Skin of body (tissue), 3 donors: ENCODE data around the gene ADAMTSL3. TPM values are rescaled to one million over a fixed set of nuclear protein-coding genes. Genes with fewer than 3 reads are reported as not detected.
"Not testable (repeated sequence)": the region's sequence is repeated elsewhere in the genome, so short reads cannot be mapped to it uniquely, and the experiment has no call there.

Experiments
- DNase-seq: peaks from one replicate; lab custom pipeline; 2025; lab: John Stamatoyannopoulos, UW
- small RNA-seq: library from RNA; depleted of rRNA; stranded (forward); fragments of <200 nt; gene quantifications from one replicate; pipeline ENCODE3, GENCODE V24; 2014; ENCODE audit warnings: low replicate concordance
- total RNA-seq: library from RNA; depleted of rRNA; stranded (reverse); fragments of >200 nt; gene quantifications from one replicate; pipeline ENCODE4 v1.2.3, GENCODE V29; 2014

ADAMTSL3 gene
- total RNA-seq, 1 donor from 2014 or later, result 16.9 TPM

DNA sequence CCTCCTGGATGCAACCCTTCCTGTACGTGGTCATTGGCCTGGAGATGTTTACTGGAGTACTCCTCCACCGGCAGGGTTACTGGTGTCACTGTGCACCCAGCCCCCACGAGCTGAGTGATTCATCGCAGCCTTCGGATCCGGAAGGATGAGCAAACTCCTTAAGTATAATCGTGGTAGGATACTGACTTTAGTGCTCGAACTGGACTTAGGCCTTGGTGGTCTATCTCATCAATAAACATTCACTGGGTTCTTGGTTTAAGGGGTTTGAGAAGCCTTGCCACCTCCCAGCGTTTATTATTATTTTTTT lies 426.8 kb downstream of the ADAMTSL3 start:
- not testable (repeated sequence) for DNase-seq

DNA sequence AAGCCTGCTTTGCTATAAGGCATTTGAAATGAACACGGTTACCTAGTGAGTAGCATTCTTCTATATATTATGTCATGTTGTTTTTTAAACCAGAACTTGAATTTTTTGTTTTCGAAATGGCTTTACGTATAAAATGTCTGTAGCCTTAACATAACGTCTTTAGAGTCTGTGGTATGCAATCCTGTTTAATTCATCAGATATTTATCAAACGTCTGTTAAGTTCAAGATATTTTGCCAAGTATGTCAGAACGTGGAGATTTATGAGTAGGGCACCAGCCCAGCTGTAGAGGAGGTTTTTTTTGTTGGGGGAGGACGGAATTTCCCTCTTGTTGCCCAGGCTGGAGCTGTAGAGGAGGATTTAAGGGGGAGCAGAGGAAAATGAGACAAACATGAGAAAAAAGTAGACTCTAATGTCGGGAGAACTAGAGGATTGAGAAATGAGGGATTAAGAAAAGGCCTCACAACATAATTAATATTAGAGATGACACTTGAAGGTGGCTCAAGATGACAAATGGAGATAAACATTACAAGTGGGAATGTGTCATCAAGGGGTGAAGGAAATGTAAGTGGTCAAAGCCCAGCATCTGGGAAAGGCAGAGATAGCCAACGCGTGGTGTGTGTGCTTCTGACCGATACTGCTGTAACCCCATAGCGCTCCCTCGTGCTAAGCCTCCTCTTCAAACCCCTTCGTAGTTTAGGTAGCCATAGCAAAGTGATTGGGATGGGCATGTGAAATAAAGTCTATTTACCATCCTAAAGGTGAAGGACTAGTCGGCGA lies 427.7 kb downstream of the ADAMTSL3 start:
- DNase-seq, result no peak

DNA sequence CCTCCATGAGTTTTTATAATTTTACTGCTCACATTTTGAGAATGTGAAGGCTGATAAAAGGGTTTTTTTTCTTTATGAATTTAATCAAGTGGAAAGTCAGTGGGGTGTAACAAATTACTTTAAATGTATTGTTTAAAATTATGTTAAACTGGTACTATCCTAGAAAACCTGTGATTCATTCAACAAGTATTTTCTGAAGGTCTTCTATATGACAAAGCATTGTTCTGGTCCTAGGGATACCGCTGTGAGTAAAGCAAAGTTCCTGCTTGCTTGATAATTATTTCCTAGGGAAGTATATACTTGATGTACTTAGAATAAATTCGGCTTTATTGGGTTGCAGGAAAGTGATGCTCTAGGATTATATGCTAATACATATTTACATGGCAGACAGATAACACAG lies 428.8 kb downstream of the ADAMTSL3 start:
- DNase-seq, result no peak

DNA sequence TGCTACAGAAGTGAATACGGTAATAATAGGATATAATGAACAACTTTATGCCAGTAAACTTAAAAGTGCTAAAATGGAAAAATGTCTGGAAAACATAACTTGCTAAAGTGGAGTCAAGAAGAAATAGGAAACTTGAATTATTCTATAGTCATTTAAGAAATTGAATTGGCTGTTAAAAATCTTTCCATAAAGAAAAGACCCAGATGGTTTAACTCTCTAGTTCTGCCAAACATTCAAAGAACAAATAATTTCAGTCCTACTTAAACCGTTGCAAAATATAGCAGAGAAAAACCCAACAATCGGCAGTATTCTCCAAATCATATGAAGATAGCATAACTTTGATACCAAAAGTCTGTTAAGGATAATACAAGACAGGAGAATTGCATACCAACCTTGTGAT lies 432.1 kb downstream of the ADAMTSL3 start:
- not testable (repeated sequence) for DNase-seq

Small RNA genes lying within 50 kb of the gene (small RNA-seq; reads per million reads assigned to genes)
- gene RNU6-1339P, result not detected
- gene RNU6-401P, result not detected

Other genes starting within 250 kb of the ADAMTSL3 start
- 9.5 TPM for gene SH3GL3, start 206.8 kb upstream of the ADAMTSL3 start, total RNA-seq